Fibroblast of the conjunctiva (primary cell): ENCODE data around the gene ERG28.
A peak's percentile ranks its signal among the peaks of the same experiment; 100 is the strongest.
"Not testable (repeated sequence)": the region's sequence is repeated elsewhere in the genome, so short reads cannot be mapped to it uniquely, and the experiment has no call there.

ENCODE experiments used
- DNase-seq: peaks from one replicate; pipeline ENCODE4 v3.0.0-alpha.2; 2010; ENCODE audit warnings: low read depth

ERG28 gene, protein sequence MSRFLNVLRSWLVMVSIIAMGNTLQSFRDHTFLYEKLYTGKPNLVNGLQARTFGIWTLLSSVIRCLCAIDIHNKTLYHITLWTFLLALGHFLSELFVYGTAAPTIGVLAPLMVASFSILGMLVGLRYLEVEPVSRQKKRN

DNA sequence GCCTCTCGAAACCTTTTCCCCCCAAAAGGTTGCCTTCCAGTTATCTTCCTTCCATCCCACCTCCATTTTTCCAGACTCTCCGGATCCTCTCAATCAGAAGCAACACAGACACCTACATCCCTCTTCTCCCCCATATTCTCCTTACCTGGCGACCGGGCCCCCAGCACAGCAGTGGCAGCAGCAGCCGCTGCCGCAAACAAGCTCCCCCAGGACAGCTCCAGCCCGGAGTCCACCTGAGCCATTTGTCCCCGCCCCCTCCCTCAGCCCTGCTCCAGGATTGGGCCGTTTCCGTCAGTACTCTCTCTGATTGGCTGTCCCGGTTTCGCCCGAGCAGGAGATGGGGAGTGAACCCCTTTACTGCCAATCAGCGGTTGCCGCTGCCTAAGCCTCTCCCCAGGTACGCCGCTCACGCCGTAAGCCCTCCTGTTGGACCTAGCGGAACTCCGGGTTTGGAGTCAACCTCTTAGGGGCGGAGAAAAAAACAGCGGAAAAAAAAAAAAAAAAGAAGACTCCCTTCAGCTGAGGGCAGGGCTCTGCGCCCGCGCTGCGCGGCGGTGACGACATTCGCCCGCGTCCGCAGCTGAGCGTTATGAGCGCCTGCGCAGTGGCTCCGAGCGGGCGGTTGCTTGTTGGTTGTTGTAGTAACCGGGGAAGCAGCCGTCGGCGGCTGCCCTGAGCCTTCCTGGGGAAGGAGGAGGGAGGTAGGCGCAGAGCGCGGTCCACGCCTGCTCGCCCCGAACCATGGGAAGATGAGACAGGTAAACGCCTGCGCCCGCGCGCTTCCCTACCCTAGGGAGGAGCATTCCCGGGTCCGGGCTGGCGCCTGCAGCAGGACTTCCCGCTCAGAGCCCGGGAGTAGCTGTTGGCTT, at the start of gene ERG28, which contains the start of gene TTLL5:
Gene ERG28 (minus strand): TSS at position 247 of the 869 bp plus-strand sequence. CDS start 3,374 bp downstream, outside the sequence.
Gene TTLL5 (plus strand): TSS at position 617 of the 869 bp plus-strand sequence. CDS start 1,904 bp downstream, outside the sequence.
- DNase-seq = peak; percentile 98

DNA sequence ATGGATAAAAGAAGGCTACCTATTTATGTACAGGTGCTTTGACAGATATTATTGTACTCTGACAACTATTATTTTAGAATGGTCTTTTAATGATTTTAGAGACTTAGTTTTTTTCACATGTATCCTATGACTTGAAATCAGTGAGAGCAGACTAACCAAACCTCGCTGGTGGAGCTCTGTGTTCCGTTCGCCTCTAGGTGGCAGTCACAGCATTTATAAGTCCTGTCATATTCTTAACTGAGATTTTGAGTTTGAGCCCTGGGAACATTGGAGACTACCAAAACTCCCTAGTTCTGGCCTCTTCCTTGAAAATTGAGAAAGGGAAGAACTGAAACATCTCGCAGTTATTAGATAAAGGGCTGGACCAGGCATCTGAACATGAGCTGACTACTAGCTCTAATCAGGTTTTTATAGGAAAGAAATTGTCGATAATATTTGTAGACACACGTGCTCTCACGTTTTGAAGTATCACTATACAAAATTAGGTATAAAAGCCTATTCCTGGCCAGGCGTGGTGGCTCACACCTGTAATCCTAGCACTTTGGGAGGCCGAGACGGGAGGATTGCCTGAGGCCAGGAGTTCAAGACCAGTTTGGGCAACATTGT, 48.6 kb upstream of the ERG28 start:
- DNase-seq = peak; percentile 83

DNA sequence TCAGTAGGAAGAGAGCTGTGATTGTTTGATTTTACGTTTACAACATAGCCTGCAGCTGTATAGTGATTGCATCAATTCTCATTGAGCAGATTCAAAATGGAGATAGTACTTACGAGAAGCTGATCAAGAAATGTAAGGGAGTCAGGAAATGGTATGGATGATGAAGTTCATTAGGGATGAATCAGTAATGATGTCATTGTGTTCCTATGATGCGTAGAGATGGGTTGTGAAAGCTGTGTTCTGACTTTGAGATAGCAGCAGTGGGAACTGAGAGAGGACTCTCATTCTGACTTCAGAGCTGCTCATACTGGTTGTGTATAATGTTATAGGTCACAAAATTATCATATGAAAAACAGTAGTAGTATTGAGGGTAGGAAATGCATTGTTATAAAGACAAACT, 44.3 kb upstream of the ERG28 start:
- DNase-seq = no peak

DNA sequence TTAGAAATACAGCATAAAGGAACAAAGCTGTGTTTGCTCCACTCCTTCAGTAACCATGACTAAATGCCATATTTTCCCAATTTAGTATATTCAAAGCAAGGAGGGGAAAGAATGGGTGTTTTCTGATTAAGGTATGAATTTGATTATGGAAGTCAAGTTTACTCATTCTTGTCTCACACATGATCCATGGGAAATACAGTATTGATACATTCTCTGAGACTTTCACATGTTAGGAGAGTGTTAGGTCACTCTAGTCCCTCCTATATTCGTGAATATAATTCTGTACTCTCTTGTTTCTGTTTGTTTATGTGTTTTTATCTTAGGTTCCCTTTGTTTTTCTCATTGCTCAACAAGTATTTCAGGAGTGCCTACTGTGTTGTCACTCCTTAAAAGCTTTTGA, 42.8 kb upstream of the ERG28 start:
- DNase-seq = no peak

DNA sequence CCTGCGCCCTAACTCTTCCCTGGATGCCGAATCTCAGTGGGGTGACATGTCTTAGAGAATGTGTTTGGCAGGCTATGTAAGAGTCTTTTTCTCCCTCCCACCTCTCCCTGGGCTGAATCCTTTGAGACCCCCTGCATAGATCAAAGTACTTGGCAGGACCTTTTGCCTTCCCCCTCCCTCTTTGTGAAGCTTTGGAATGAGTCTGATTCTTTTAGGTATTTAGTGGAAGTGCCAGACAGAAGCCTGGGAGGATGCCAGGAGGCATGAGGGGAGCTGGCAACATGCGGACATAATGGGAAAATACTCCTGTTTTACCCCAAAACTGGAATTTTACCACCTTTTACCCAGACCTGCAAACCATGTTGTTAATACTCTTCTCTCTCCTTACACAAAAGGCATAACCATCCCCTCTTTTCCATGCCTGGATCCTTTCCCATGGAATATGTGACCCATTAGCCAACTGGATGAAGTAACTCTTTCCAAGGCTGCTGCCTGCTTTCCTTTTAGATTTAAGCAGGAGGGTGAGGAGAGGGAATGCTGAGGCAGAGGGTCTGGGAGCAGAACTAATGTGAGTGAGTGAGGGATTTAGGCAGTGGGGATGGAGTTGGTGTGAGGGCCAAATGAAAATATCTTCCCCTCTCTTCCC, 42.1 kb upstream of the ERG28 start:
- DNase-seq = no peak

DNA sequence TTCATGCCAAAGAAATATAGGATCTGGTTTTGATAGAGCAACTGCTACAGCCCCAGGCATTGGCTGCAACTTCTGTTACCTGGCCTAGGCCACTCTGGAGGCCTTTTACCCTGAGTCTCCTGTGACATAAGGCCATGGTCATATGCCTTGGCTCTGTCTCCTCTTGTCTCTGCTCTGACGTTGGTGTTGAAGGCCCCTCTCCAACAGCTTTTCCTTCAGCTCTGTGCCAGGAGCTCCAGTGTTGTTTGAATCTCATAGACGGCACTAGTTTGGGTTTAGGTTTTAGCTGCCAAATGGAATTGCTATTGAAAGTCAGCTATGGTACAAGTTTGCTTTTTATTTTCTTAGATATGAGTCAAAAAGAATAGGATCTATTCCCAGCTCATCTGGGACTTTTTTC, 41.4 kb upstream of the ERG28 start:
- DNase-seq = no peak

DNA sequence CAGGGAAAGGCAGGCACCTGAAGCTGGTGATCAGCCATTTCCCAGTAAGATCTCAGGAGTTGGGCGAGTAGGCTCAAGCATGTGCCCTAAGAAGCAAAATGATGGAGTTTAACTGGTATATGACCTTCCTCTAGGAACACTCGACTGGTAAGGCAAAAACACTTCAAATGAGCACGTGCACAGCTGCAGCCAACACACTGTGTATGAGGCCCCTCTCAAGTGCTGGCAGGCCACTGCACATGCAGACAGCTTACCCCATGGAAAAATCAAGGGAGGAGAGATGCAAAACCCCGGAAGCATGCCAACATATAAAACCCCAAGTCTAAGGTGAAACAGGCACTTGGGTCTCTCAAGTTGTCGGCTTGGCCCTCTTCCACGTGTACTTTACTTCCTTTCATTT, 39.6 kb upstream of the ERG28 start:
- no peak for DNase-seq

DNA sequence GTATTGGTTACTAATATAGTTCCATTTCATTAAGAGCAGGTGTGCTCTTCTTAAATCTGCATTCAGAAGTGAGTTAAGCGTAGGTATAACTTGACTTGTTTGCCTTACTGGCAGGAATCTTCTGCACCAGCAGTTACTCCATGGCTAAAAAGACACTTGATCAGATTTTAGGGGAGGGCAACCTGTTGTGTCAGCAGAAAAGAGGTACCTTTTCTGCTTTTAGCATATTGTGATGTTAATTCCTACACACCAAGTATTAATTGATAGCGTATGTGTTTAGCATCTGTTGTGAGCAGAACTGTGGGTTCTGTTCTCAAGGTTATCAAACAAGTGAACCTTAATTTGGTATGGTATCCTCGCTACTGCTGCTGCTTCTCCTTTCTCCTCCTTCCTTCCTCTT, 38.7 kb upstream of the ERG28 start:
- DNase-seq = no peak

DNA sequence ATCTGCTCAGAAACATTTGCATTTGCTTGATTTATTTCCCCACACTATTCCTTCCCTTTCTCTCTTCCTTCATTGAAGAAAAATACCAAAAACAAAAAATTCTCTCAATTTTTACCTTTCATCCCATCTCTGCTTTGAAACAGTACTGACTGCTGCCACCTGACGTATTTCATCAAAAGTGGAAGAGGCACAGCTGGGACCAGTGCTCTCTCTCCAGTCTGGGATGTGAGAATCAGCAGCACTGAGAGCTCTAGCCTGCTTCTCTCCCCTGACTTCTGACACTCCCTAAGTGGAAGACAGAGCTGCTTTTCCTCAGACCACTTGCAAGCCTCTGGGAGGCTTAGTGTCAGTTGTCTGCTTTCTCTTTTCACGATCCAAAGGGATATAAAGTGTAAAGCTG, 37.2 kb upstream of the ERG28 start:
- DNase-seq = no peak

DNA sequence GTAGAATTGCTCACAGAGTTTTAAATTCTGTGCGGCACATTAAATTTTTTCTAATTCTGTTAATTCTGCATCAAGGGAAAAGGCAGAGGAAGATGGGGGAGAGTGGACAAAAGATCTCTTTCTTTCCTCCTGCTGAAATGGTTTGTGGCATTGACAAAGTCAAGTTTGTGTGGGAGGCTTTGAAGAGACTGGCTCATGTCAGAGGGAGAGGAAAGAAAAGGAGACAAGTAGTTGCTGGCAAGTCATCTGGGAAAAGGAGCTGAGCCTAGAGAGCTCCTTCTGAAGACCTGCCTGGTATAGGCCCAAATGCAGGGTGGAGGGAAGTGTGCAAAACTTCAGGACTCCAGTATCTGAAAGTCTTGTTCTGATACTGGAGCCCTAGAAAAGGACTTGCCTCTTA, 36.7 kb upstream of the ERG28 start:
- DNase-seq = no peak

DNA sequence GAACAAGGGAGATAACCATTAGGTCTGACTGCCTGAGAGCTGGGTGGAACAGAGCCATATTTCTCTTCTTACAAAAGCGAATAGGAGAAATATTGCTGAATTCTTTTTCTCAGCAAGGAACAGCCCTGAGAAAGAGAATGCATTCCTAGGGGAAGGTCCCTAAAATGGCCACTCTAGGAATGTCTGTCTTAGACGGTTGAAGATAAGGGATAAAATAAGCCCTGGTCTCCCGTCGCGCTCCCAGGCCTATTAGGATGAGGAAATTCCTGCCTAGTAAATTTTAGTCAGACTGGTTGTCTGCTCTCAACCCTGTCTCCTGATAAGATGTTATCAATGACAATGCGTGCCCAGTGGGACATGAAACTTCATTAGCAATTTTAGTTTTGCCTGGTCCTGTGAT, 34.3 kb upstream of the ERG28 start:
- not testable (repeated sequence) for DNase-seq

DNA sequence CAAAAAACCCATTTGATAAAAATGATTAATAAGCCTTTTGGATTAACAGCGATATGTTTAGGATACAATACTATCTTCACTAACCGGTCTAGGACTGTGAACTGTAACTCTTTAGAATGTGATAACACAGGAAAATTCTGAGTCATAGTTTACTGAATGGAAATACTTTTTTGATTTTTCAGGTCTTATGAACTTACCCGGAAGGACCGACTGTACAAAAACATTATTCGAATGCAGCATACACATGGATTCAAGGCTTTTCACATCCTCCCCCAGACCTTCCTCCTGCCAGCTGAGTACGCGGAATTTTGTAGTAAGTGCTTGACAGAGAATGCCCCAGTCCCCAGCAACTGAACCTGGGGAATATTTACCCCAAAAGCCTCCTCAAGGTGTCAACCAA, 29.3 kb upstream of the ERG28 start:
- no peak for DNase-seq

DNA sequence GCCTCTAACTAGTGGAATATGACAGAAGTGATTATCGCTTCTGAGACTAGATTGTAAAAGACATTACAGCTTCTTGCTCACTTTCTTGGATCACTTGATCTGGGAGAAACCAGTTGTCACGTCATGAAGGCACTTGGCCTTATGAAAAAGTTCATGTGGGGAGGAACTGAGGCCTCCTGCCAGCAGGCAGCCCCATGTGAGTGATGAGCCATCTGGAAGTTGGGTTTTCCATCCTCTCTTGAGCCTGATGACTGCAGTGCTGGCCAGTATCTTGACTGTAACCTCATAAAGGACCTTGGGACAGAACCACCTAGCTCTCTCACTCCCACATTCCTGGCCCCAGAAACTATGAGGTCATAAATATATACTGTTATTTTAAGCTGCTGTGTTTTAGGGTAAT, 28.3 kb upstream of the ERG28 start:
- DNase-seq = no peak

DNA sequence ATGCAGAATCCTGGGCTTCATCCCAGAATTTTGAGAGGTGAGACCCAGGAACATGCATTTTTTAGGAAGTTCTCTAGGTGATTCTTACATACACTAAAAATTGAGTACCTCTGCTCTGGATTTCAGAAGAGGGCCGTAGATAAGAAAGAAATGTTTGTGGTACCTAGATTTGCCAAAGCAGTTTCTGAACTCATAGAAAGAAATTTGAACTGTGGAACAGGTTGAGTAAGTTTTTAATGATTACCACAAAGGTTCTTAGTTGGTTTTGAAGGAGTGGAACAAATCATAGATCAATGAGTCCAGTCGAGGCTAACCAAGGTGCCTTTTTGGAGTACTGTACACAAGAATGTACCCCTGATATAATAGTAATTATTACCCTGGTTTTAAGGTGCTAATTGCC, 25.2 kb upstream of the ERG28 start:
- no peak for DNase-seq

DNA sequence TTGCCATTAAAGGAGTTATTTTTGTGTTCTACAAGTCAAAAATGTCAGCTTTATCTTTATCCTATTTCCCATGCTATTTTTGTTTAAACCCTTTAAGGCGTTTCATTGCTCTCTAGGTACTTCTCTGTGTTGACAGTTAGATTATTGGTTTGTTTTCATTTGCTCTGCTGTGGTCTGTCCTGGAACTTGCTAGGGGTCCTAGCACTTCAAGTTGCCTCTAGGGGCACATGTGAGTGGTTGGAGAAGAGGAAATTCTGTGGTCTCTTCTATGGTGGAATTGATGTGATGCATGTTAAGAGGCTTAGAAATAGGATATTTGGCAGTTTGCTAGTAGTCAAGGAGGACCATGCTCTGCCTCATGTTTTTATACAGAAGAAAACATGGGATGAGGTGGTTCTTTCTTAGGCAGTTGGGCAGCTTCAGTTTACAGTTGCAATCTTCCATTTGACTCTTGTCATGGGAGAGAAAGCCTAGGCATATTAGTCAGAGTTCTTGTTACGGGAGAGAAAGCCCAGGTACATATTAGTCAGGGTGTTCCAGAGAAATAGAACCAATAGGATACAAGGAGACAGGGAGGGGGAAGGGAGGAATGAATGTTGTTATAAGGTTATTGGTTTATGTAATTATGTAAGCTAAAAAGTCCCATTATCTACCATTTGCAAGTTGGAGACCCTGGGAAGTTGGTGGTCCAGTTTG, 14.7 kb upstream of the ERG28 start:
- DNase-seq = no peak

DNA sequence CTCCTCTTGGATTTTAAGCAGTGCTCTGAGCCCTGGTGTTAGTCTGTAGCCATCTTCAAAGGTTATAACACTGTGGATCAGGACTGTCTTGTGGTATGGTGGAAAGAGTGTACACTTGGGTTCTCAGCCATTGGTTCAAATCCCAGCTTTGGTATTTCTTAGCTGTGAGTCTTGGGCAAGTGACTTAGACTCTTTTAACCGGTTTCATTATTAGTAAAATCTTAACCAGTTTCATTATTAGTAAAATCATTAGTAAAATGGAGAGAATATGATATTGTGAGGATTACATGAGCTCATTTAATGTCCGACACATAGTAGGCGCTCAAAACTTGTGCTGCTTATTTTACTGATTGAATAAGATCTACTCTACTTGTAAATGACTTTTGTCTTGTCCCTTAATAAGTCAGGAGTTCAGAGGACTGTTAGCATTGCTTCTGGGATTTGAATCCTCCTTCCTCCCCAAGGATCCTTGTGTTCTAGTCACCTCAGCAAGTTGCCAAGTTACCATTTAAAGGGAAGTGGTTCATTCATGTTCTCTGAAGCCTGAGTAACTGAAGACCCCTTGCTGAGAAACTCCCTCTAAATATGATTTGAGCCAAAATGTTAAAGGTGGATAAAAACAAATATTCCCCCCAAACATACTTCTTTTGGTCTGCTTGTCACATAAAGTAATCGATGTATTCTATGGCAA, 12.8 kb upstream of the ERG28 start:
- no peak for DNase-seq

DNA sequence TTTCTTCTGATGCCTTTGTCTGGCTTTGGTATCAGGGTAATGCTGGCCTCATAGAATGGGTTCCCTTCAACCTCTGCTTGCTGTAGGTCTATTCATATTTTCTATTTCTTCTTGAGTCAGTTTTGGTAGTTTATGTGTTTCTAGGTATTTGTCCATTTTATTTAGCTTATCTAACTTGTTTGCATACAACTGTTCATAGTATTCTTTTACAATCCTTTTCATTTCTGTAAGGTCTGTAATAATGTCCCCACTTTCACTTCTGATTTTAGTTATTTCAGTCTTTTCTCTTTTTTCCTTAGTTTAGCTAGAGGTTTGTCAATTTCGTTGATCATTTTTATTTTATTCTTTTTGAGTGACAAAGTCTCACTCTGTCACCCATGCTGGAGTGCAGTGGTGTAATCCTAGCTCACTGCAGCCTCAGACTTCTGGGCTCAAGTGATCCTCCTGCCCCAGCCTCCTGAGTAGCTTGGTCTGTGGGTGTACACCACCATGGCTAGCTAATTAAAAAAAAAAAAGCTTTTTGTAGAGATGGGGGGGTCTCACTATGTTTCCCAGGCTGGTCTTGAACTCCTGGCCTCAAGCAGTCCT, 12.0 kb upstream of the ERG28 start:
- no peak for DNase-seq

DNA sequence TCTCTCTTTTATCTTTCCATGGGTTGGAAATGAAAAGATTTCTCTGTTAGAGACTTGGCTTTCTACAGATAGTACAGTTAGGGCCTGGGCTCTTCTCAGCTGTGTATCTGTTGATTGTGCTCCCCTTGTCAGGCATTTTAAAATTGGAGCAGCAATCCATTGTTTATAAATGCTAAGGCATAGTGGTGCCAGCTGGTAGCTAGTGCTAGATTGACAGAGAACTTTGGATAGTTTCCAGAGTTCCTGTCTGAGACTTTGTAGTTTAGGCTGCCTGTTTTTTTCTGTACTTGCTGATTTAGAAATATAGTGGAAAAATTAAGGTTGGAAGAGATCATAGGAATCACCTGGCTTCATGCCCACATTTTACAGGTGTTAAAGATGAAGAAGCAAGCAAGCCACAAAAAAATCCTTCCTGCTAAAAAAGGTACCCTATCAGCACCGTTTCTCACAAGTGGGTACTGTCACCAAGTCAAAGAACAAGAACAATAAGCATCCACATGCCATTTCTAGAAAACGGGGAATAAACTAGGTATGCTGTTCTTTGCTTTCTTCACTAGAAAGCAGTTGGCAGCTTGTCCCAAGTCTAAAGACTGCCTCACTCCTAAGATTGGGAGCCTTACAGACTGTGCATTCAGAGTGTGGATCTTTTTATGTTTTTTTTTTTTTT, 6.6 kb upstream of the ERG28 start:
- DNase-seq = no peak

DNA sequence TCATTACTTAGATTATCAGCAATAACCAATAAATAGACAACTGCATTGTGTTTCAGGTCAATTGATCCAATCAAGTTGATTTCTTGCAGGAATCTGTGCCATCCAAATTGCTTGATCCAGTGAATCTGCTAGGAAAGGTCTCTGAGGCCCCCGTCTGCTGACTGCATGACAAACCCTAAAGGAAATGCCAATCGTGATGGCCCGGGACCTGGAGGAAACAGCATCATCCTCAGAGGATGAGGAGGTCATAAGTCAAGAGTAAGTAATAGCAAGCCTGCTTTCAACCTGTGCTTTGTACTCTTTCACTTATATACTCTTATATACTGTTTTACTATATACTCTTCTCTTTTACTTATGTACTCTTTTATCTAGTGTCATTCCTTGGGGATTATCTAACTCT, 2.3 kb upstream of the ERG28 start:
- no peak for DNase-seq

DNA sequence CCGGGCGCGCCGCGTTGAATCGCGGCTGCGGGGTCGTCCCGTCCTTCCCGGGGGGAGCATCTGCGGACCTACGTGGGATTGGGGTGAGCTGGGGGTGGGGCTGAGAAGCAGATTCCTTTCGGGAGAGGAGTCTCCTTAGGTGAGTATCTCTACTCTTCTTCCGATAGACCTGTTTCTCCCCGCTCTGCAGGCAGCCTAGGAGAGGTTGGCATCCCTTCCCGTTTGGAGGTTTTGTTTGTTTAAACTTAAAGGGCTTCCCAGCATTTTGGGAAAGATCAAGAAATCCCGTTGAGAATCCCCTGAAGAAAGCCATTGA, 781 bp upstream of the ERG28 start:
- DNase-seq = no peak

DNA sequence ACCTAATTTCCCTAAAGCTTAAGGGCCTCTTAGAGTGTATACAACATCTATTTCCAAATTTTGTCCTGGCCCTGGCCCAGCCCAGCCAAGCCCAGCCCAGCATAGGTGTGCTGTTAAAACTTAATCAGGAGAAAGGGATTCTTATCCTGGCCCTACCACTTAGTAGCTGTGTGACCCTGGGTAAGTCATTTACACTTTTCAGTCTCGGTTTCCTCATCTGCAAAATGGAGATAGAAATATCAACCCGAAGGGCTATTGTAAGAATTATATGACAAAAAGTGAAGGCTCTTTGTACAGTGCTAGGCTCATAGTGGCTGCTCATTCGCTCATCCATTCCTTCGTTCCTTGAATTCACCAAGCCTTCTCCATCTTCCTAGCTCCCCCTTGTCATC, 442 bp downstream of the ERG28 start:
- DNase-seq = no peak
